Body of pancreas (tissue), 4 donors: Measurements from ENCODE around the gene CXCL6.

Experiments
- CTCF ChIP-seq, 7 experiments: fragments of 450-650 bp in 4 of 7; fragments of 200-600 bp in 3 of 7; sonication (generic) in 3 of 7; IDR thresholded peaks; one replicate each; pipeline ENCODE4 v1.5.1; 2016 to 2019; ENCODE audit warnings: antibody characterized with exemption in 7 of 7
- POLR2A ChIP-seq, 3 donors: fragments of 450-650 bp; IDR thresholded peaks; one replicate each; pipeline ENCODE4 v1.6.1; 2016; ENCODE audit warnings: antibody characterized with exemption in 3 of 3, mild to moderate bottlenecking in 2 of 3

- TF ChIP-seq CTCF (IDR thresholded peaks at IDR 0.05) = no peak
- no peak for TF ChIP-seq POLR2A (IDR thresholded peaks at IDR 0.05)
Observed at GRCh38 chr4:73883306-73883705, 46.8 kb downstream of the CXCL6 start.
